Neural cell (in vitro differentiated cells): ENCODE measurements around the gene PTH1R. TPM values are rescaled to one million over a fixed set of nuclear protein-coding genes. Genes with fewer than 3 reads are reported as not detected.

Source experiments
- H2AFZ ChIP-seq: fragments of 200-600, 300-800 bp; sonication (generic), shearing (Covaris generic); 2 replicates; pipeline ENCODE4 v1.6.0; 2014; ENCODE audit warnings: low read depth, mild to moderate bottlenecking, antibody characterized with exemption, low read length, moderate library complexity
- H3F3A ChIP-seq: fragments of 200-600 bp; shearing (Covaris generic); 2 replicates; pipeline ENCODE4 v1.6.1; 2016; ENCODE audit warnings: mild to moderate bottlenecking, moderate library complexity, mixed read lengths, antibody characterized with exemption, low read length; ENCODE audit not compliant: insufficient read depth, poor library complexity, severe bottlenecking
- H3K27ac ChIP-seq: fragments of 200-600, 300-800 bp; sonication (generic), shearing (Covaris generic); 2 replicates; pipeline ENCODE4 v1.5.1; 2014; ENCODE audit warnings: mild to moderate bottlenecking, low read length, moderate library complexity
- H3K27me3 ChIP-seq: fragments of 300-800, 200-600 bp; sonication (generic), shearing (Covaris generic); 2 replicates; pipeline ENCODE4 v1.6.0; 2014; ENCODE audit warnings: mild to moderate bottlenecking, low read depth, low read length, moderate library complexity; ENCODE audit not compliant: insufficient read depth
- H3K36me3 ChIP-seq: fragments of 300-800, 200-600 bp; sonication (generic), shearing (Covaris generic); 2 replicates; pipeline ENCODE4 v1.5.1; 2014; ENCODE audit warnings: mild to moderate bottlenecking, antibody characterized with exemption, low read length, moderate library complexity; ENCODE audit not compliant: insufficient read depth
- H3K4me2 ChIP-seq: fragments of 300-800, 200-600 bp; sonication (generic), shearing (Covaris generic); 2 replicates; pipeline ENCODE4 v1.6.0; 2014; ENCODE audit warnings: mild to moderate bottlenecking, low read length
- H3K4me3 ChIP-seq: fragments of 300-800, 200-600 bp; sonication (generic), shearing (Covaris generic); 2 replicates; pipeline ENCODE4 v1.5.1; 2014; ENCODE audit warnings: mild to moderate bottlenecking, low read length, moderate library complexity
- H3K79me2 ChIP-seq: fragments of 200-600 bp; shearing (Covaris generic); replicated peaks from 2 replicates; pipeline ENCODE4 v1.6.0; 2014; ENCODE audit warnings: mild to moderate bottlenecking, low read length, moderate library complexity; ENCODE audit not compliant: insufficient read depth
- H3K9ac ChIP-seq: fragments of 300-800, 200-600 bp; sonication (generic), shearing (Covaris generic); 2 replicates; pipeline ENCODE4 v1.6.1; 2016; ENCODE audit warnings: mild to moderate bottlenecking, low read length, mixed read lengths
- H3K9me2 ChIP-seq: fragments of 200-600 bp; shearing (Covaris generic); 2 replicates; pipeline ENCODE4 v1.6.1; 2016; ENCODE audit warnings: mild to moderate bottlenecking, low read length, mixed read lengths; ENCODE audit not compliant: insufficient read depth
- H3K9me3 ChIP-seq: fragments of 200-600, 300-800 bp; sonication (generic), shearing (Covaris generic); 2 replicates; pipeline ENCODE4 v1.6.1; 2016; ENCODE audit warnings: mild to moderate bottlenecking, mixed run types, low read length, moderate library complexity, mixed read lengths
- H4K20me1 ChIP-seq: fragments of 200-600 bp; shearing (Covaris generic); 2 replicates; pipeline ENCODE4 v1.6.1; 2016; ENCODE audit warnings: mild to moderate bottlenecking, mixed run types; ENCODE audit not compliant: insufficient read depth
- CTCF ChIP-seq: fragments of 450-650 bp; IDR thresholded peaks from 2 replicates; pipeline ENCODE4 v1.5.1; 2014; ENCODE audit warnings: antibody characterized with exemption, mild to moderate bottlenecking, moderate library complexity; ENCODE audit not compliant: poor library complexity, severe bottlenecking
- EP300 ChIP-seq: fragments of 450-650 bp; conservative IDR thresholded peaks from 2 replicates; pipeline ENCODE4 v1.6.1; 2014; ENCODE audit warnings: antibody characterized with exemption, mild to moderate bottlenecking, moderate library complexity; ENCODE audit not compliant: poor library complexity, severe bottlenecking
- EZH2 ChIP-seq: fragments of 200-600, 300-800 bp; shearing (Covaris generic), sonication (generic); IDR thresholded peaks from 2 replicates; pipeline ENCODE4 v1.6.1; 2014; ENCODE audit warnings: antibody characterized with exemption, low read length, borderline replicate concordance, mild to moderate bottlenecking; ENCODE audit not compliant: insufficient read depth, poor library complexity, severe bottlenecking
- POLR2AphosphoS5 ChIP-seq: IDR thresholded peaks from 2 replicates; pipeline ENCODE4 v1.6.1; 2012
- RAD21 ChIP-seq: fragments of 450-650 bp; conservative IDR thresholded peaks from 2 replicates; pipeline ENCODE4 v1.6.1; 2014; ENCODE audit warnings: antibody characterized with exemption, mild to moderate bottlenecking, moderate library complexity
- REST ChIP-seq: IDR thresholded peaks from 2 replicates; pipeline ENCODE4 v1.6.1; 2012; ENCODE audit warnings: borderline replicate concordance
- SMC3 ChIP-seq: fragments of 450-650 bp; conservative IDR thresholded peaks from 2 replicates; pipeline ENCODE4 v1.6.1; 2014; ENCODE audit warnings: antibody characterized with exemption, mild to moderate bottlenecking, moderate library complexity; ENCODE audit not compliant: poor library complexity
- polyA plus RNA-seq: library from polyadenylated mRNA; depleted of rRNA; stranded (reverse); fragments of >200 nt; gene quantifications from 2 replicates; pipeline ENCODE4 v1.2.3, GENCODE V29; 2014

PTH1R gene
- polyA plus RNA-seq, 1 donor from 2014 or later, result not detected

DNA sequence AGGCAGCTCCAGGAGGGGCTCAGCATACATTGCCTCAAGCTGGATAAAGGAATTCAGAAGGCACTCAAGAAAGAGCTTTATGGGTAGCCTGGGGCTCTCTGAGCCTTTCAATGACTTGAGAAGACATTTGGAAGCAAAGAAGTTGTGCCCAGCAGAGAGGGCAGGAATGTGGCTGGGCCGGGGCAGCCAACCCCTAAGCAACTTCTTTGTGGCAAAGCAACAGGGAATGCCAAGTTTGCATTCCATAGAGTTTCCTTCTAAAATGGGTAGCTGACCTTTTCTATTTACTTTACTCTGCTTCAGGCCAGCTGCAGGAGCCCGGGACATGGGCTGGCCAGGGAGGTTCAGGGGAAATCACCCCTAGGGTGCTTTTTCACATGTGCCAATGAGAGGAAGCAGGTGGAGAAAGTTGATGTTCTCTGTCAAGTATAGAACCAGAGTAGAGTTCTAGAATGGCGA lies 53.5 kb downstream of the PTH1R start:
- Histone ChIP-seq H2AFZ (no peak overlapping the region), H4K20me1 (no peaks in the 10 kb centered on the region), H3K9me2 (no peaks in the 10 kb centered on the region), H3K79me2 (peaks cover 5% of the 10 kb centered on the region), H3K9me3 (no peaks in the 10 kb centered on the region), H3K27me3 (no peaks in the 10 kb centered on the region), H3K4me3 (no peak overlapping the region), H3F3A (no peaks in the 10 kb centered on the region), H3K27ac (no peak overlapping the region), H3K36me3 (no peaks in the 10 kb centered on the region), H3K9ac (no peak overlapping the region), H3K4me2 (no peak overlapping the region)
- TF ChIP-seq POLR2AphosphoS5 (no peak), EZH2 (no peak), SMC3 (no peak), CTCF (no peak), RAD21 (no peak), REST (no peak), EP300 (no peak)

DNA sequence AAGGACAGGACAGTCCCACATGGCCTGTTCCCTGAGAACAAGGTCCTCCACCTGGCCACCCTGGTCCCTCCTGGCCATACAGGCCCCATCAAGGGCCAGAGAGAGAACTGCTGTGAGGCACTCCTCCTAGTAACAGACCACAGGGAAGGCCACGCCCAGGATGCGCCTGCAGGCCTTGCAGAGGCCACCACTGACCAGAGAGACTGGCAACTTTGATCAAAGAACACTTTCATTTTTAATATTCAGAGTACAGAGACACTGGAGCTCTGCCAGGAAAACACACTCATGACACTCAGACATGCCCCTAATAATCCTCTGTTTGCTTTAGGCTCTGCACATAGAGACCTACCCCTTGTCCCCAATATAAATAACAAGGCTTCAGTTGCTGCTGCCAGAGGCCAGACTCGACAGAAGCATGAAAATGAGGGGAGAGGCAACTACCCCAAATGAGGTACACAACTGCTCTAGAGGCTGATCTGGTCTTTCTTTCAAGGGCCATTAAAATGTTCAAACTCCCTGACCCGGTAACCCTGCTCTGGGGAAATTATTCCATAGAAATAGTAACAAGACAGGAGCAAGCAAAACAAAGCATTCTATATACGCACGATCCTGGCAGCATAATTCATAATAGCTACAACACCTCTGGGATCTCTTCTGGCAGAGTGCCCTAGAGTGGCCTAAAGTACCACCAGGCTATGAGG lies 54.3 kb downstream of the PTH1R start:
- Histone ChIP-seq H3K79me2 (peaks cover 5% of the 10 kb centered on the region), H3K36me3 (no peaks in the 10 kb centered on the region), H3K4me3 (no peak overlapping the region), H3K27me3 (no peaks in the 10 kb centered on the region), H2AFZ (no peak overlapping the region), H4K20me1 (no peaks in the 10 kb centered on the region), H3K9me2 (no peaks in the 10 kb centered on the region), H3K27ac (no peak overlapping the region), H3K9me3 (no peaks in the 10 kb centered on the region), H3K4me2 (no peak overlapping the region), H3F3A (no peaks in the 10 kb centered on the region), H3K9ac (no peak overlapping the region)
- TF ChIP-seq EP300, result no peak
- TF ChIP-seq CTCF, result no peak
